Activated T-helper 1 cell treated with Interleukin-2 at 50 U/mL for 16 hours (primary cell): Measurements from ENCODE around the gene PHF1.

Experiments
- DNase-seq: peaks from one replicate; pipeline ENCODE4 v3.0.0-alpha.2; 2020; ENCODE audit warnings: low read depth

PHF1 gene

DNA sequence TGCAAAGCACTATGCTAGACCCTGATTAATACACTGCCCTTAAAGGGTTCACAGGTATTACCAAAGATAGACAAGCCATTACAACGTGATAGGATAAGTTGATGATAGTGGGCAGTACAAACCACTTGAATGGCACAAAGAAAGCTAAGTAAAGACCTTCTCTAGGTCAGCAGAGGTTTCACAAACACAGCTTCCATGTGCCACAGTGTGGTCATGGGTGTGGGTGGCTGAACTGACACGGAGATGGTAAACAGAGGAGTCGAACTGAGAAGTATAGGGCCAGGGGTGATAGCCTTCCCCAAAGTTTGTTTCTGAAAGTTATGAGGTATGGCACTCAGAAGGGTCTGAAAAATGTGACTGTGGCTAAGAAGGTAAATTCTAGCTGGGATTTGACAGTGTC is 47.9 kb downstream of the PHF1 start:
- no peak for DNase-seq

- no peak for DNase-seq
These were observed 48.4 kb downstream of the PHF1 start for GRCh38 chr6:33459226-33459625.
